IMR-90 (cell line): ENCODE results near the gene BRAT1. TPM values are rescaled to one million over a fixed set of nuclear protein-coding genes. Genes with fewer than 3 reads are reported as not detected.
"Not testable (repeated sequence)": the region's sequence is repeated elsewhere in the genome, so short reads cannot be mapped to it uniquely, and the experiment has no call there.

Experiments used
- ATAC-seq: fragments of 200-7000 bp; cut with Tn5 transposase; 2 replicates; pipeline ENCODE4 v1.9.1; 2020; ENCODE audit warnings: low read depth, mild to moderate bottlenecking, moderate library complexity
- BruUV-seq: library from RNA; stranded (reverse); fragments of 400-500 nt; replicated peaks from 2 replicates; lab custom pipeline; 2021; lab: Mats Ljungman, UMichigan
- CTCF ChIA-PET: fragments of 300-600 bp; formaldehyde crosslinking; extraction: SDS; loops from one replicate; lab custom pipeline; 2021; ENCODE audit warnings: antibody characterized with exemption; lab: Yijun Ruan, JAX
- POLR2A ChIA-PET: fragments of 300-600 bp; sonication (Branson Sonifier 250); formaldehyde crosslinking; loops from one replicate; lab custom pipeline; 2022; ENCODE audit warnings: antibody characterized with exemption; ENCODE audit not compliant: unreplicated experiment; lab: Charles Lee
- DNase-seq: peaks from one replicate; pipeline ENCODE4 v3.0.0; 2013
- H2AFZ ChIP-seq: replicated peaks from 2 replicates; pipeline ENCODE3; 2013; ENCODE audit warnings: low read length, mild to moderate bottlenecking; ENCODE audit not compliant: poor library complexity
- H2AK5ac ChIP-seq: 2 replicates; pipeline ENCODE4 v1.6.1; 2013; ENCODE audit warnings: low read depth, low read length, inconsistent platforms
- H2AK9ac ChIP-seq: replicated peaks from 2 replicates; pipeline ENCODE3; 2013; ENCODE audit warnings: mild to moderate bottlenecking, low read depth, low read length, moderate library complexity; ENCODE audit not compliant: poor library complexity
- H2BK120ac ChIP-seq: 2 replicates; pipeline ENCODE4 v1.6.1; 2013; ENCODE audit warnings: low read depth, low read length, inconsistent platforms
- H2BK15ac ChIP-seq: 3 replicates; pipeline ENCODE4 v1.6.1; 2013; ENCODE audit warnings: low read depth, low read length, inconsistent platforms
- H2BK20ac ChIP-seq: 2 replicates; pipeline ENCODE4 v1.6.1; 2013; ENCODE audit warnings: low read depth, mild to moderate bottlenecking, inconsistent platforms, low read length, moderate library complexity
- H2BK5ac ChIP-seq: 2 replicates; pipeline ENCODE4 v1.6.1; 2013; ENCODE audit warnings: mild to moderate bottlenecking, low read depth, low read length, inconsistent platforms; ENCODE audit not compliant: poor library complexity, severe bottlenecking
- H3K14ac ChIP-seq: replicated peaks from 2 replicates; pipeline ENCODE4 v1.6.1; 2013; ENCODE audit warnings: low read depth, low read length, inconsistent platforms
- H3K18ac ChIP-seq: 2 replicates; pipeline ENCODE4 v1.6.1; 2013; ENCODE audit warnings: low read depth, low read length, control low read depth
- H3K23ac ChIP-seq: 2 replicates; pipeline ENCODE4 v1.6.1; 2013; ENCODE audit warnings: low read depth, low read length, inconsistent platforms
- H3K27ac ChIP-seq: 2 replicates; pipeline ENCODE4 v1.5.1; 2013; ENCODE audit warnings: mild to moderate bottlenecking, control low read depth, low read length; ENCODE audit not compliant: insufficient read depth
- H3K27me3 ChIP-seq: 2 replicates; pipeline ENCODE4 v1.6.1; 2013; ENCODE audit warnings: low read length; ENCODE audit not compliant: control insufficient read depth, insufficient read depth
- H3K36me3 ChIP-seq: 2 replicates; pipeline ENCODE4 v1.6.1; 2013; ENCODE audit warnings: low read length, mixed read lengths; ENCODE audit not compliant: control insufficient read depth, insufficient read depth
- H3K4ac ChIP-seq: 2 replicates; pipeline ENCODE4 v1.6.1; 2013; ENCODE audit warnings: low read depth, low read length, inconsistent platforms
- H3K4me1 ChIP-seq: 2 replicates; pipeline ENCODE4 v1.6.1; 2013; ENCODE audit warnings: low read length, mixed read lengths; ENCODE audit not compliant: control insufficient read depth, insufficient read depth
- H3K4me2 ChIP-seq: 2 replicates; pipeline ENCODE4 v1.6.1; 2013; ENCODE audit warnings: low read depth, mild to moderate bottlenecking, control low read depth, low read length, moderate library complexity
- H3K4me3 ChIP-seq: 2 replicates; pipeline ENCODE4 v1.5.1; 2013; ENCODE audit warnings: low read depth, mild to moderate bottlenecking, control low read depth, low read length, moderate library complexity; ENCODE audit not compliant: insufficient read depth
- H3K56ac ChIP-seq: 2 replicates; pipeline ENCODE4 v1.6.1; 2013; ENCODE audit warnings: low read length, inconsistent platforms; ENCODE audit not compliant: insufficient read depth; ENCODE audit errors: extremely low read depth
- H3K79me1 ChIP-seq, 2 experiments: 2 replicates each; pipeline ENCODE4 v1.6.1; 2013; ENCODE audit warnings: low read length in 2 of 2, inconsistent platforms in 1 of 2, low read depth in 1 of 2
- H3K9ac ChIP-seq: 2 replicates; pipeline ENCODE4 v1.6.1; 2013; ENCODE audit warnings: low read depth, low read length, control low read depth
- H3K9me1 ChIP-seq: 2 replicates; pipeline ENCODE4 v1.6.1; 2013; ENCODE audit warnings: low read length, inconsistent platforms; ENCODE audit not compliant: insufficient read depth
- H3K9me3 ChIP-seq: 2 replicates; pipeline ENCODE4 v1.6.1; 2013; ENCODE audit warnings: low read length; ENCODE audit not compliant: control insufficient read depth, insufficient read depth
- H4K20me1 ChIP-seq: 2 replicates; pipeline ENCODE4 v1.6.1; 2013; ENCODE audit warnings: low read length, inconsistent platforms; ENCODE audit not compliant: insufficient read depth
- H4K5ac ChIP-seq: 2 replicates; pipeline ENCODE4 v1.6.1; 2013; ENCODE audit warnings: mild to moderate bottlenecking, low read depth, low read length, control low read depth
- H4K8ac ChIP-seq, 2 experiments: 2 replicates each; pipeline ENCODE4 v1.6.1; 2013; ENCODE audit warnings: low read depth in 2 of 2, low read length in 2 of 2, control low read depth in 1 of 2, inconsistent platforms in 1 of 2
- H4K91ac ChIP-seq: 2 replicates; pipeline ENCODE4 v1.6.1; 2013; ENCODE audit warnings: low read depth, low read length, inconsistent platforms; ENCODE audit not compliant: insufficient read depth
- WGBS, 2 experiments: methylation state at CpG; one replicate each; pipeline versions ENCODE4 v1.1.5 to v1.1.7; 2013; ENCODE audit warnings: missing lambda C conversion rate in 2 of 2; ENCODE audit not compliant: insufficient read length in 1 of 2; ENCODE audit errors: extremely low coverage in 2 of 2; 5-methylcytosine and 5-hydroxymethylcytosine counted together
- dilution Hi-C: fragments of 300-500 bp; cut with HindIII; formaldehyde crosslinking; loops from one replicate; pipeline ENCODE4 v1.14.3; 2018; ENCODE audit warnings: low sequenced_read_pairs; ENCODE audit not compliant: unreplicated experiment
- in situ Hi-C: fragments of 300-500 bp; cut with MboI; formaldehyde crosslinking; loops from 3 replicates; pipeline ENCODE4 v1.14.3; 2019; ENCODE audit warnings: low sequenced_read_pairs, inconsistent platforms, mixed read lengths
- intact Hi-C: fragments of 100-400 bp; cut with micrococcal nuclease; formaldehyde crosslinking; loops from 2 replicates; pipeline ENCODE4 v1.10.0; 2022
- polyA plus RNA-seq, 3 experiments: library from polyadenylated mRNA; depleted of rRNA; stranded (reverse); fragments of >200 nt; gene quantifications; 2 replicates each; pipeline ENCODE4 v1.2.3, GENCODE V29; 2012; ENCODE audit warnings: low replicate concordance in 1 of 3
- total RNA-seq: library from RNA; depleted of rRNA; stranded (reverse); fragments of >200 nt; gene quantifications from 2 replicates; pipeline ENCODE4 v1.2.3, GENCODE V29; 2012

BRAT1 gene
- total and polyA plus RNA-seq, 2 of the 4 experiments (the other 2 are of a cell fraction), result 6.8 to 21.9 TPM

DNA sequence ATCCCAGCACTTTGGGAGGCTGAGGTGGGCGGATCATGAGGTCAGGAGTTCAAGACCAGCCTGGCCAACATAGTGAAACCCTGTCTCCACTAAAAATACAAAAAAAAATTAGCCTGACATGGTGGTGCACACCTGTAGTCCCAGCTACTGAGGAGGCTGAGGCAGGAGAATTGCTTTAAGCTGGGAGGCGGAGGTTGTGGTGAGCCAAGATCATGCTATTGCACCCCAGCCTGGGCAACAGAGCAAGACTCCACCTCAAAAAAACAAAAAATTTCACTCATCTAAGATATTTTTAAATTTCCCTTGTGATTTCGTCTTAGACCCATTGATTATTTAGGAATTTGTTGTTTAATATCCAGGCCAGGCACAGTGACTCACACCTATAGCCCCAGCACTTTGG lies 8.6 kb upstream of the BRAT1 start:
- H4K8ac ChIP-seq, H3K9ac ChIP-seq, H3K27ac ChIP-seq, ATAC-seq, H3K36me3 ChIP-seq, CTCF ChIA-PET, H3K23ac ChIP-seq, H2AFZ ChIP-seq, BruUV-seq, H3K9me3 ChIP-seq, H2AK9ac ChIP-seq, H3K14ac ChIP-seq, intact Hi-C loops, H4K91ac ChIP-seq, H3K4me1 ChIP-seq, H2BK15ac ChIP-seq, H4K5ac ChIP-seq, H2AK5ac ChIP-seq, H3K27me3 ChIP-seq, dilution Hi-C loops, in situ Hi-C loops, H2BK120ac ChIP-seq, H3K56ac ChIP-seq, H3K18ac ChIP-seq, H3K4me2 ChIP-seq, H2BK5ac ChIP-seq, H3K9me1 ChIP-seq, H2BK20ac ChIP-seq, DNase-seq, H3K4ac ChIP-seq, H4K20me1 ChIP-seq, H3K4me3 ChIP-seq: not testable (repeated sequence)
- no CpG with 5 or more reads among the region's 3 CpGs for WGBS, 2 experiments
- peaks cover 19 to 27% of the 10 kb centered on the region in 2 experiments for H3K79me1 ChIP-seq
- POLR2A ChIA-PET, result interaction anchor here (0.6 kb wide), 1 partner anchor 258 kb away, joined by 3 read pairs; no protein-coding TSS in a partner anchor
